ENCODE data around the gene CDCA3. TPM values are rescaled to one million over a fixed set of nuclear protein-coding genes. Genes with fewer than 3 reads are reported as not detected.

The CDCA3 gene
- total and polyA plus RNA-seq, 2 of the 13 experiments (the other 11 are each of a cell fraction or from before 2014, with no cell fraction given), result 32.7 to 56.5 TPM

DNA sequence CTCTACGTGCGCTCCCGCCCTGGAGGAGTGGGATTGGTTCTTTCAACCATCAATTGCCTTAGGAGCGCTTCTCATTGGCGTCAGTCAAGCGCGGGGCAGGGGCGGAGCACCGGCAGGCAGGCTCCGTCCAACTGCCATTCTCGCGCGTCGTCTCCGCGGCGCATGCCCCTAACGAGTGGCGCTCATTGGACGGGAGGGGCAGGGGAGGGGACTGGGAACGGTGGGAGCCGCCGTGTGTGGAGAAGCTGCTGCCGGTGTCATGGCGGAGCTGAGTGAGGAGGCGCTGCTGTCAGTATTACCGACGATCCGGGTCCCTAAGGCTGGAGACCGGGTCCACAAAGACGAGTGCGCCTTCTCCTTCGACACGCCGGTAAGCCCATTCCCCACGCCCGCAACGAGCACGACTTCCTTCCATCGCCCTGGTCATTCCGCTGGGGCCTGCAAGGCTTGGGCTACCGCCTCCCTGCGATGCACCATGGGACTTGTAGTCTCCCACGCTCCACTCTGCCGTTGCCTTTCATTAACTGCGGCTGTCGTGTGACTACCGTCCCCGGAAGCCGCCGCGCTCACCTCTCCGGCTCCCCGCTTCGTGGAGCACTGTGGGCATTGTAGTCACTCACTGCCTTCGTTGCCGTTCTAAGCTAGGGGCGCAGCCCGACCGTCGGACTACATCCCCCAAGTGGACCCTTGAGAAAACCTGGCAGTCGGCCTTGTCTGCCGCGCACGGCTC is 1.0 kb upstream of the CDCA3 start, which contains the start of gene USP5 (continued):
- TF ChIP-seq MTERF4 (CRISPR knock-in tag; IDR thresholded peaks at IDR 0.05) (no peak), PHF21A (CRISPR knock-in tag; IDR thresholded peaks at IDR 0.05) (no peak; the same call in 1 of the 2 replicates), FOXO4 (CRISPR knock-in tag; conservative IDR thresholded peaks at IDR 0.05) (no peak), NRL (CRISPR knock-in tag; IDR thresholded peaks at IDR 0.05; ENCODE audit: borderline replicate concordance) (peak; percentile 84), MZF1 (CRISPR knock-in tag; IDR thresholded peaks at IDR 0.05; ENCODE audit: borderline replicate concordance) (0 out of 2 replicates have a peak, but pooled peaks have one; percentile 17), ZNF432 (CRISPR knock-in tag; IDR thresholded peaks at IDR 0.05; ENCODE audit: borderline replicate concordance) (no peak), LCORL (IDR thresholded peaks at IDR 0.05) (no peak), LCORL (CRISPR knock-in tag; IDR thresholded peaks at IDR 0.05) (no peak), CC2D1A (CRISPR knock-in tag; IDR thresholded peaks at IDR 0.05) (no peak), KLF6 (CRISPR knock-in tag; IDR thresholded peaks at IDR 0.05) (no peak), DNMT3B (CRISPR knock-in tag; conservative IDR thresholded peaks at IDR 0.05) (no peak), MED8 (CRISPR knock-in tag; IDR thresholded peaks at IDR 0.05; ENCODE audit: insufficient replicate concordance) (peak; percentile 25), GATAD1 (CRISPR knock-in tag; IDR thresholded peaks at IDR 0.05) (peak; percentile 90), E2F2 (CRISPR knock-in tag; IDR thresholded peaks at IDR 0.05; ENCODE audit: borderline replicate concordance) (peak; percentile 70; the same call in 1 of the 2 replicates), ZBTB1 (CRISPR knock-in tag; IDR thresholded peaks at IDR 0.05; ENCODE audit: borderline replicate concordance) (no peak), YY1 (IDR thresholded peaks at IDR 0.05; ENCODE audit: insufficient read depth, insufficient replicate concordance, low read depth, low read length) (peak; percentile 88), SMAD1 (CRISPR knock-in tag; IDR thresholded peaks at IDR 0.05; ENCODE audit: borderline replicate concordance, low read depth) (peak; percentile 62; the same call in 1 of the 2 replicates), ZMAT5 (CRISPR knock-in tag; IDR thresholded peaks at IDR 0.05; ENCODE audit: borderline replicate concordance, low read depth) (no peak), PAF1 (CRISPR knock-in tag; IDR thresholded peaks at IDR 0.05) (no peak), MIER2 (CRISPR knock-in tag; IDR thresholded peaks at IDR 0.05) (no peak), KAT2B (IDR thresholded peaks at IDR 0.05; ENCODE audit: borderline replicate concordance, low read depth, low read length) (no peak)
- TF ChIP-seq, protein P1, sequence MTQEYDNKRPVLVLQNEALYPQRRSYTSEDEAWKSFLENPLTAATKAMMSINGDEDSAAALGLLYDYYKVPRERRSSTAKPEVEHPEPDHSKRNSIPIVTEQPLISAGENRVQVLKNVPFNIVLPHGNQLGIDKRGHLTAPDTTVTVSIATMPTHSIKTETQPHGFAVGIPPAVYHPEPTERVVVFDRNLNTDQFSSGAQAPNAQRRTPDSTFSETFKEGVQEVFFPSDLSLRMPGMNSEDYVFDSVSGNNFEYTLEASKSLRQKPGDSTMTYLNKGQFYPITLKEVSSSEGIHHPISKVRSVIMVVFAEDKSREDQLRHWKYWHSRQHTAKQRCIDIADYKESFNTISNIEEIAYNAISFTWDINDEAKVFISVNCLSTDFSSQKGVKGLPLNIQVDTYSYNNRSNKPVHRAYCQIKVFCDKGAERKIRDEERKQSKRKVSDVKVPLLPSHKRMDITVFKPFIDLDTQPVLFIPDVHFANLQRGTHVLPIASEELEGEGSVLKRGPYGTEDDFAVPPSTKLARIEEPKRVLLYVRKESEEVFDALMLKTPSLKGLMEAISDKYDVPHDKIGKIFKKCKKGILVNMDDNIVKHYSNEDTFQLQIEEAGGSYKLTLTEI (CRISPR knock-in tag; conservative IDR thresholded peaks at IDR 0.05), result no peak
- TF ChIP-seq, protein P2, sequence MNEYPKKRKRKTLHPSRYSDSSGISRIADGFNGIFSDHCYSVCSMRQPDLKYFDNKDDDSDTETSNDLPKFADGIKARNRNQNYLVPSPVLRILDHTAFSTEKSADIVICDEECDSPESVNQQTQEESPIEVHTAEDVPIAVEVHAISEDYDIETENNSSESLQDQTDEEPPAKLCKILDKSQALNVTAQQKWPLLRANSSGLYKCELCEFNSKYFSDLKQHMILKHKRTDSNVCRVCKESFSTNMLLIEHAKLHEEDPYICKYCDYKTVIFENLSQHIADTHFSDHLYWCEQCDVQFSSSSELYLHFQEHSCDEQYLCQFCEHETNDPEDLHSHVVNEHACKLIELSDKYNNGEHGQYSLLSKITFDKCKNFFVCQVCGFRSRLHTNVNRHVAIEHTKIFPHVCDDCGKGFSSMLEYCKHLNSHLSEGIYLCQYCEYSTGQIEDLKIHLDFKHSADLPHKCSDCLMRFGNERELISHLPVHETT (CRISPR knock-in tag; conservative IDR thresholded peaks at IDR 0.05), result no peak

Data from HepG2 (cell line).